ENCODE results near the gene MZB1. TPM values are rescaled to one million over a fixed set of nuclear protein-coding genes. Genes with fewer than 3 reads are reported as not detected.
"Not testable (repeated sequence)": the region's sequence is repeated elsewhere in the genome, so short reads cannot be mapped to it uniquely, and the experiment has no call there.

Gene MZB1
- total RNA-seq, 4 donors from 2014 or later, result 2.1 to 2.4 TPM; not detected in 2

DNA sequence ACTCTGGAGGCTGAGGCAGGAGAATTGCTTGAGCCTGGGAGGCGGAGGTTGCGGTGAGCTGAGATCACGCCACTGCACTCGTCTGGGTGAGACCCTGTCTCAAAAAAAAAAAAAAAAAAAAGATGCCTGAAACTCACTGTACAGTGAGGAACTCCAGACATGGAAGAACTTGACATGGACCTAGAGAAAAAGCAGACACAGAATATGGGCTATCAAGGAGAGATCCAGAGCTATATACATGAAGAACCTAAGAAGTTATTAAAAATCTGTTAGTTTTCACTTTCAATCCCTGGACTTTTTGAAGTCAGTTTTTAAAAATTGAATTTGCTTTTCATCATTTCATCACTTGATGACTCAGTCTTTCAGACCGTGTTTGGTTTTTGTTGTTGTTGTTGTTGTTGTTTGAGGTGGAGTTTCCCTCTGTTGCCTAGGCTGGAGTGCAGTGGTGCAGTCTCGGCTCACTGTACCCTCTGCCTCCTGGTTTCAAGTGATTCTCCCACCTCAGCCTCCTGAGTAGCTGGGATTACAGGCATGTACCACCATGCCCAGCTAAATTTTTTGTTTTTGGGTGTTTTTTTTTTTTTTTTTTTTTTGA is 27.8 kb downstream of the MZB1 start:
- 80 to 84% methylated on average over 6 of the region's 6 CpGs for WGBS, 2 donors

DNA sequence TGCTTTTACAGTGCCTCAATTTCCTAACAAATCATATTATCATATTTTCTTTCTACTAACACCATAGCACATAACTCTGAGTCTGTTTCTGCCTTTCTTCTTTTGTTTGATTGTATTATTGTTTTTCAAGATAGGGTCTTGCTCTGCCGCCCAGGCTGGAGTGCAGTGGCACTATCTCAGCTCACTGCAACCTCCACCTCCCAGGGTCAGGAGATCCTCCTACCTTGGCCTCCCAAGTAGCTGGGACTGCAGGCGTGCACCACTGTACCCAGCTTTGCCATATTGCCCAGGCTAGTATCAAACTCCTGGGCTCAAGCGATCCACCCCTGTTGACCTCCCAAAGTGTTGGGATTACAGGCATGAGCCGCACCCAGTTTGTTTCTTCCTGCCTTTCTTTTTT is 29.3 kb downstream of the MZB1 start:
- no peak for DNase-seq (ENCODE audit: low spot score in 2 of 2)
- Histone ChIP-seq H3K36me3 (peaks cover 0 to 43% (median 0%) of the 10 kb centered on the region in 3 donors), H3K4me3 (no peak overlapping the region), H3K9me3 (no peaks in the 10 kb centered on the region), H3K27ac (no peak overlapping the region), H3K27me3 (no peaks in the 10 kb centered on the region), H3K4me1 (peaks cover 0 to 45% (median 0%) of the 10 kb centered on the region in 4 donors)
- WGBS, 2 donors, result 92 to 93% methylated on average over 4 of the region's 4 CpGs
- TF ChIP-seq, protein P1, sequence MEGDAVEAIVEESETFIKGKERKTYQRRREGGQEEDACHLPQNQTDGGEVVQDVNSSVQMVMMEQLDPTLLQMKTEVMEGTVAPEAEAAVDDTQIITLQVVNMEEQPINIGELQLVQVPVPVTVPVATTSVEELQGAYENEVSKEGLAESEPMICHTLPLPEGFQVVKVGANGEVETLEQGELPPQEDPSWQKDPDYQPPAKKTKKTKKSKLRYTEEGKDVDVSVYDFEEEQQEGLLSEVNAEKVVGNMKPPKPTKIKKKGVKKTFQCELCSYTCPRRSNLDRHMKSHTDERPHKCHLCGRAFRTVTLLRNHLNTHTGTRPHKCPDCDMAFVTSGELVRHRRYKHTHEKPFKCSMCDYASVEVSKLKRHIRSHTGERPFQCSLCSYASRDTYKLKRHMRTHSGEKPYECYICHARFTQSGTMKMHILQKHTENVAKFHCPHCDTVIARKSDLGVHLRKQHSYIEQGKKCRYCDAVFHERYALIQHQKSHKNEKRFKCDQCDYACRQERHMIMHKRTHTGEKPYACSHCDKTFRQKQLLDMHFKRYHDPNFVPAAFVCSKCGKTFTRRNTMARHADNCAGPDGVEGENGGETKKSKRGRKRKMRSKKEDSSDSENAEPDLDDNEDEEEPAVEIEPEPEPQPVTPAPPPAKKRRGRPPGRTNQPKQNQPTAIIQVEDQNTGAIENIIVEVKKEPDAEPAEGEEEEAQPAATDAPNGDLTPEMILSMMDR (IDR thresholded peaks at IDR 0.05), result no peak
- no peak for TF ChIP-seq EP300 (IDR thresholded peaks at IDR 0.05)
- TF ChIP-seq POLR2A (IDR thresholded peaks at IDR 0.05), result no peak

More for the DNA sequence above, 27.8 kb downstream of the MZB1 start:
- H3K36me3 ChIP-seq, result peaks cover 0 to 53% (median 8%) of the 10 kb centered on the region in 3 donors
- no peak overlapping the region for H3K4me3 ChIP-seq
- TF ChIP-seq EP300 (IDR thresholded peaks at IDR 0.05), result no peak
- no peak for TF ChIP-seq POLR2A (IDR thresholded peaks at IDR 0.05)
- TF ChIP-seq, protein P1 (IDR thresholded peaks at IDR 0.05), result no peak
- H3K27ac ChIP-seq, result no peak overlapping the region
- no peaks in the 10 kb centered on the region for H3K9me3 ChIP-seq
- H3K4me1 ChIP-seq, result peaks cover 0 to 37% (median 0%) of the 10 kb centered on the region in 4 donors
- DNase-seq (ENCODE audit: low spot score in 2 of 2), result no peak
- H3K27me3 ChIP-seq, result no peaks in the 10 kb centered on the region

DNA sequence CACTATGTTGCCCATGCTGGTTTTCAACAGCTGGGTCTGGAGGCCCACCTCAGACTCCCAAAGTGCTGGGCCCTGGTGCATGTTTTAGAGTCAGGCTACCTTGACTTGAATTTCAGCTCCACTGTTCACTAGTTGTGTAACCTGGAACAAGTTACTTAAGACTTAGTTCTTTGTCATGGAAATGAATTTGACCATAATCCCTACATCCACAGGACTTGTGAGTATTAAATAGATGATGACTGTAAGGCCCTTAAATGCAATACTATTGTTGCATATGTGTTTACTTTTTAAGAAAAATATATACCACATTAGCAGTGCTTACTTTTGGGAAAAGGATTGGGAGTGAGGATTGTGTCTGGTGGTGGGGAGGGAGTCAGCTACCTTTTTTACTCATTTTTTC is 31.6 kb downstream of the MZB1 start:
- peaks cover 0 to 34% (median 0%) of the 10 kb centered on the region in 3 donors for H3K36me3 ChIP-seq
- DNase-seq (ENCODE audit: low spot score in 2 of 2), result no peak
- no peaks in the 10 kb centered on the region for H3K27me3 ChIP-seq
- H3K27ac ChIP-seq, result no peak overlapping the region
- H3K4me1 ChIP-seq, result peaks cover 0 to 40% (median 0%) of the 10 kb centered on the region in 4 donors
- H3K9me3 ChIP-seq, result no peaks in the 10 kb centered on the region
- TF ChIP-seq EP300 (IDR thresholded peaks at IDR 0.05), result no peak
- no peak for TF ChIP-seq POLR2A (IDR thresholded peaks at IDR 0.05)
- TF ChIP-seq, protein P1 (IDR thresholded peaks at IDR 0.05), result no peak
- no peak overlapping the region for H3K4me3 ChIP-seq

DNA sequence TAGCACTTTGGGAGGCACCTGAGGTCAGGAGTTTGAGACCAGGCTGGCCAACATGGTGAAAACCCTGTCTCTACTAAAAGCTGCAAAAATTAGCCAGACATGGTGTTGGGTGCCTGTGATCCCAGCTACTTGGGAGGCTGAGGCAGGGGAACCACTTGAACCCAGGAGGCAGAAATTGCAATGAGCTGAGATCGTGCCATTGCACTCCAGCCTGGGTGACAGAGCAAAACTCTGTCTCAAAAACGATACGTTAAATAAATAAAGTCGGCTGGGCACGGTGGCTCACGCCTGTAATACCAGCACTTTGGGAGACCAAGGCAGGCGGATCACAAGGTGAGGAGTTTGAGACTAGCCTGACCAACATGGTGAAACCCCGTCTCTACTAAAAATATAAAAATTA is 33.8 kb downstream of the MZB1 start:
- not testable (repeated sequence) for H3K27ac ChIP-seq; H3K9me3 ChIP-seq; H3K4me3 ChIP-seq; H3K27me3 ChIP-seq; DNase-seq (ENCODE audit: low spot score in 2 of 2)
- WGBS, 2 donors, result 94 to 98% methylated on average over 8 of the region's 8 CpGs
- Histone ChIP-seq H3K4me1 (peaks cover 0 to 53% (median 3%) of the 10 kb centered on the region in 4 donors), H3K36me3 (peaks cover 0 to 34% (median 0%) of the 10 kb centered on the region in 3 donors)

DNA sequence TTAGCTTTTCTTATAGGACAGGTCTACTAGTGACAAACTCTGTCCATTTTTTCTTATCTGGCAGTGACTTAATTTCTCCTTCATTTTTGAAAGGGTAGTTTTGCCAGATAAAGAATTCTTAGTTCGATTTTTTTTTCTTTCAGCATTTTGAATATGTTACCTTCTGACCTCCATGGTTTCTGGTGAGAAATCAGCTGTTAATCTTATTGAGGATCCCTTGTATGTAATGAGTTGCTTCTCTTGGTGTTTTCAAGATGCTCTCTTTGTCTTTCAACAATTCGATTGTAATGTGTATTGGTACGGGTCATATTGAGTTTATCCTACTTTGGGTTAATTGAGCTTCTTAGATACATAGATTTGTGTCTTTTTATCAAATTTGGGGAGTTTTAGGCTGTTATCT is 35.5 kb downstream of the MZB1 start:
- Histone ChIP-seq H3K4me1 (peaks cover 0 to 58% (median 3%) of the 10 kb centered on the region in 4 donors), H3K27ac (no peak overlapping the region), H3K9me3 (no peaks in the 10 kb centered on the region), H3K27me3 (no peaks in the 10 kb centered on the region), H3K4me3 (no peak overlapping the region), H3K36me3 (peaks cover 0 to 26% (median 0%) of the 10 kb centered on the region in 3 donors)
- no peak for DNase-seq (ENCODE audit: low spot score in 2 of 2)
- no peak for TF ChIP-seq POLR2A (IDR thresholded peaks at IDR 0.05)
- TF ChIP-seq, protein P1 (IDR thresholded peaks at IDR 0.05), result no peak
- TF ChIP-seq EP300 (IDR thresholded peaks at IDR 0.05), result no peak
- 81 to 94% methylated on average over 3 of the region's 3 CpGs for WGBS, 2 donors

DNA sequence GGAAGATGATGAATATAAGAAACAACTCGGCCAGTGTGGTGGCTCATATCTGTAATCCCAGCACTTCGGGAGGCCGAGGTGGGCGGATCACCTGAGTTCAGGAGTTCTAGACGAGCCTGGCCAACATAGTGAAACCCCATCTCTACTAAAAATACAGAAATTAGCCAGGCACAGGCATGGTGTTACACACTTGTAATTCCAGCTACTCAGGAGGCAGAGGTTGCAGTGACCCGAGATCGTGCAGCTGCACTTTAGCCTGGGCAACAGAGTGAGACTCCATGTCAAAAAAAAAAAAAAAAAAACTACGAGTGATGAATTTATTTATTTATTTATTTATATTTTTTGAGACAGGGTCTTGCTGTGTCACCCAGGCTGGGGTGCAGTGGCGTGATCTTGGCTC is 41.9 kb downstream of the MZB1 start:
- 89 to 93% methylated on average over 9 of the region's 9 CpGs for WGBS, 2 donors
- H3K4me1 ChIP-seq, result peaks cover 4 to 62% (median 15%) of the 10 kb centered on the region in 4 donors

DNA sequence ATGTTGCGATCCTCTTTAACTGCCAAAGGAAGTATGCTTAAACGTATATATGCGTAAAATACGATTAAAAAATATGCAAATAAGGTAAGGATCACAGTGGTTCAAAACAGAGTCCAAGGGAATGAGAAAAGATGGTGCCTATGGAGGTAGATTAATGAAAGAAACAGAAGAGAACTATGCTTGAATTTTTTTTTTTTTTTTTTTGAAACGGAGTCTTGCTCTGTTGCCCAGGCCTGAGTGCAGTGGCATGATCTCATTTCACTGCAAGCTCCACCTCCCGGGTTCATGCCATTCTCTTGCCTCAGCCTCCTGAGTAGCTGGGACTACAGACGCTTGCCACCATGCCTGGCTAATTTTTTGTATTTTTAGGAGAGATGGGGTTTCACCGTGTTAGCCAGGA is 44.3 kb downstream of the MZB1 start:
- peaks cover 4 to 61% (median 20%) of the 10 kb centered on the region in 4 donors for H3K4me1 ChIP-seq
- not testable (repeated sequence) for H3K9me3 ChIP-seq; DNase-seq (ENCODE audit: low spot score in 2 of 2); H3K27ac ChIP-seq; H3K27me3 ChIP-seq; H3K4me3 ChIP-seq
- peaks cover 0 to 17% (median 0%) of the 10 kb centered on the region in 3 donors for H3K36me3 ChIP-seq
- 92 to 95% methylated on average over 8 of the region's 8 CpGs for WGBS, 2 donors

More for the DNA sequence above, 41.9 kb downstream of the MZB1 start:
- not testable (repeated sequence) for H3K4me3 ChIP-seq; H3K27ac ChIP-seq; DNase-seq (ENCODE audit: low spot score in 2 of 2); H3K9me3 ChIP-seq; H3K27me3 ChIP-seq
- peaks cover 0 to 17% (median 0%) of the 10 kb centered on the region in 3 donors for H3K36me3 ChIP-seq
